ENCODE data around the gene ZNF525. TPM values are rescaled to one million over a fixed set of nuclear protein-coding genes. Genes with fewer than 3 reads are reported as not detected.
"Not testable (repeated sequence)": the region's sequence is repeated elsewhere in the genome, so short reads cannot be mapped to it uniquely, and the experiment has no call there.

Gene ZNF525
- 10 to 100 TPM in 2 of 4 donors, 1 to 10 TPM in 2; 6.0 to 13.2 (median 10.3) TPM for total RNA-seq

DNA sequence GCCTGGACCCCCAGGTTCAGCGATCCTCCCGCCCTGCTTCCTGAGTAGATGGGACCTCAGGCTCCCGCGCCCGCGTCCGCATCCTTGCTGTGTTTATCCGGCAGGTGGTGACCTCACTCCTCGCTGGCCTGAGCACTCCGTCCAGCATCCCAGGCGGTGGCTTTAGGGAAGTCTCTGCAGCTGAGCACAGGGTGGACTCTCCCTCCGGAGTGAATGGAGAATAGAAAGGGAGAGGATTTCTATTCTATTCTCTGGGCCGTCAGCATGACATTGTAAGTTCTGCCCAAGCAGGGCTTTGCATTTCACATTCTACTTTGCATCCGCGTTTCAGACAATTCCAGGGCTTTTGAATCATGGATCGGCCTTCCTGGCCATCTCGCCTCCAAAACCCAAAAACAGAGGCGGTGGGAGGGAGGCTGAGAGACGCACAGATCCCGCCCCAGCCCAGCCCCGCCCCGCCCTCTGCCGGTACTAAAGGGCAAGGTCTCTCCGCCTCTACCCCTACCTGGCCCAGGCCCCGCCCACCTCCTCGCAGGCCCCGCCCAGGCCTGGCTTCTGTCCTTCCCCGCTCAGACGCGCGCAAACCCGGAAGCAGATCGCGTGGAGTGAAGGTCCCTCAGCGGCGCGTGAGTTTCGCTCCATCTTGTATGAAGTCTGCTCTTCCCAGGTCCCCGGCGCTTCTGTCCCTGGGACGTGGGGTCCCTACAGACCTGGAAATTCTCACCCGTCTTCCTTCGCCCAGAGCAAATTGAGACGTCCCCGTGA, at the start of gene ZNF525:
Gene ZNF525, plus strand, starts transcription at position 572 of the 765 bp plus-strand sequence. CDS start 6,577 bp downstream, outside the sequence.
- H3K27me3 ChIP-seq = no peaks in the 10 kb centered on the region
- peak within 1 kb of the TSS; percentile 65 to 82 (median 70) for H3K27ac ChIP-seq
- no peaks in the 10 kb centered on the region for H3K9me3 ChIP-seq
- TF ChIP-seq, protein P1, sequence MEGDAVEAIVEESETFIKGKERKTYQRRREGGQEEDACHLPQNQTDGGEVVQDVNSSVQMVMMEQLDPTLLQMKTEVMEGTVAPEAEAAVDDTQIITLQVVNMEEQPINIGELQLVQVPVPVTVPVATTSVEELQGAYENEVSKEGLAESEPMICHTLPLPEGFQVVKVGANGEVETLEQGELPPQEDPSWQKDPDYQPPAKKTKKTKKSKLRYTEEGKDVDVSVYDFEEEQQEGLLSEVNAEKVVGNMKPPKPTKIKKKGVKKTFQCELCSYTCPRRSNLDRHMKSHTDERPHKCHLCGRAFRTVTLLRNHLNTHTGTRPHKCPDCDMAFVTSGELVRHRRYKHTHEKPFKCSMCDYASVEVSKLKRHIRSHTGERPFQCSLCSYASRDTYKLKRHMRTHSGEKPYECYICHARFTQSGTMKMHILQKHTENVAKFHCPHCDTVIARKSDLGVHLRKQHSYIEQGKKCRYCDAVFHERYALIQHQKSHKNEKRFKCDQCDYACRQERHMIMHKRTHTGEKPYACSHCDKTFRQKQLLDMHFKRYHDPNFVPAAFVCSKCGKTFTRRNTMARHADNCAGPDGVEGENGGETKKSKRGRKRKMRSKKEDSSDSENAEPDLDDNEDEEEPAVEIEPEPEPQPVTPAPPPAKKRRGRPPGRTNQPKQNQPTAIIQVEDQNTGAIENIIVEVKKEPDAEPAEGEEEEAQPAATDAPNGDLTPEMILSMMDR (IDR thresholded peaks at IDR 0.05) = peak in 3 of 6 experiments; percentile 2 to 51 (median 49)
- TF ChIP-seq POLR2A (IDR thresholded peaks at IDR 0.05) = peak; percentile 42 to 49
- H3K4me1 ChIP-seq = no peaks in the 10 kb centered on the region
- peak; percentile 96 to 98 (median 98) for DNase-seq
- H3K4me3 ChIP-seq = peak within 1 kb of the TSS; percentile 57 to 81 (median 76)
- H3K36me3 ChIP-seq = no peaks in the 10 kb centered on the region

DNA sequence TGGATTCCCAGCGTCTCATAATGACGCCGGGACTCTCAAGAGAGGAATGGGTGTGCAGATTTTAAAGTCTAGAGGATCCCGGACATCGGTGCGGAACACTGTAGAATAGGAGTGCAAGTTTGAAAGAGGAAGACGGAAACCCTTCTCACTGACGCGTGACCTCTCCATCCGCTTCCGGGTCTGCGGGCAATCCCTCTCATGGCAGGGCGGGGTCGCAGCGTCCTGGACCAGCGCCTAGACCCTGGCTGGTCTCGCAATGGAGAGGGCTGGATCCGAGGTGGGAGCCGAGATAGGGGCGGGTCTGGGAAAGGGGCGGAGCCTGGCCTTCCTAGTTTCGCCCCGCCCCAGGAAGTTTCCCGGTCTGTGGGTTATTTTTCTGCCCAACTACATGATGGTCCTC, 36.5 kb upstream of the ZNF525 start:
- Histone ChIP-seq H3K4me1 (no peaks in the 10 kb centered on the region), H3K9me3 (peaks cover 0 to 6% (median 1%) of the 10 kb centered on the region in 4 donors), H3K4me3 (no peak overlapping the region), H3K27ac (no peak overlapping the region), H3K27me3 (no peaks in the 10 kb centered on the region), H3K36me3 (no peaks in the 10 kb centered on the region)
- DNase-seq = no peak
- TF ChIP-seq POLR2A (IDR thresholded peaks at IDR 0.05) = no peak
- TF ChIP-seq, protein P1 (IDR thresholded peaks at IDR 0.05) = no peak

DNA sequence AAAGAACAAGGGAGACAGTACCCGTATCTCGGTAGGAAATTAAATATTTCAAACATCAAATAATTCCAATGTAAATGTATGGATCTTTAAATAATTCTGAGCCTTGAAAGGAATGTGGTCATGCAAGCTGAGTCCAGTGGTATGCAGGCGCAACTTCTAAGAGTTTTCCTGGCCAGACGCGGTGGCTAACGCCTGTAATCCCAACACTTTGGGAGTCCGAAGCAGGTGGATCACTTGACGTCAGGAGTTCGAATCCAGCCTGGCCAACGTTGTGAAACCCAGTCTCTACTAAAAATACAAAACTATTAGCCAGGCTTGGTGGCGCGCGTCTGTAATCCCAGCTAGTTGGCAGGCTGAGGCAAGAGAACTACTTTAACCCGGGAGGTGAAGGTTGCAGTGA, 33.0 kb upstream of the ZNF525 start:
- TF ChIP-seq, protein P1 (IDR thresholded peaks at IDR 0.05) = no peak
- no peak for TF ChIP-seq POLR2A (IDR thresholded peaks at IDR 0.05)
- no peaks in the 10 kb centered on the region for H3K27me3 ChIP-seq
- H3K36me3 ChIP-seq = no peaks in the 10 kb centered on the region
- peaks cover 0 to 6% (median 0%) of the 10 kb centered on the region in 4 donors for H3K9me3 ChIP-seq
- H3K27ac ChIP-seq = no peak overlapping the region
- H3K4me3 ChIP-seq = peak overlapping the region in 2 of 4 donors; percentile 58 to 70
- no peaks in the 10 kb centered on the region for H3K4me1 ChIP-seq
- no peak for DNase-seq

DNA sequence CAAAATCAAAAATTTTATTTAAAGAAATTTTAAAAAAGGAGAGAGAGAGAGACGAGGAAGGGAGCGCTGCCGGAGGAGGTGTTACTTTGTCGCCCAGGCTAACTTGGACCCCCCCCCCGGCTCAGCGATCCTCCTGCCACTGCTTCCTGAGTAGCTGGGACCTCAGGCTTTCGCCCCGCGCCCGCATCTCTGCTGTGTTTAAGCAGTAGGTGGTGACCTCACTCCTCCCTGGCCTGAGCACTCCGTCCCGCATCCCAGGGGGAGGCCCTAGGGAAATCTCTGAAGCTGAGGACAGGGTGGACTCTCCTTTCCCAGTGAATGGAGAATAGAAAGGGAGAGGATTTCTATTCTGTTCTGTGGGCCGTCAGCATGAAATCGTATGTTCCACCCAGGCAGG, 32.4 kb upstream of the ZNF525 start:
- H3K4me3 ChIP-seq = peak overlapping the region; percentile 58 to 70 (median 66)
- TF ChIP-seq, protein P1 (IDR thresholded peaks at IDR 0.05) = no peak
- no peak for TF ChIP-seq POLR2A (IDR thresholded peaks at IDR 0.05)
- peak overlapping the region in 3 of 4 donors; percentile 49 to 63 (median 58) for H3K27ac ChIP-seq
- H3K27me3 ChIP-seq = no peaks in the 10 kb centered on the region
- H3K4me1 ChIP-seq = no peaks in the 10 kb centered on the region
- peak; percentile 30 to 69 (median 66) for DNase-seq
- peaks cover 0 to 8% (median under 1%) of the 10 kb centered on the region in 4 donors for H3K9me3 ChIP-seq
- H3K36me3 ChIP-seq = peaks cover 0 to 4% (median 0%) of the 10 kb centered on the region in 3 donors

DNA sequence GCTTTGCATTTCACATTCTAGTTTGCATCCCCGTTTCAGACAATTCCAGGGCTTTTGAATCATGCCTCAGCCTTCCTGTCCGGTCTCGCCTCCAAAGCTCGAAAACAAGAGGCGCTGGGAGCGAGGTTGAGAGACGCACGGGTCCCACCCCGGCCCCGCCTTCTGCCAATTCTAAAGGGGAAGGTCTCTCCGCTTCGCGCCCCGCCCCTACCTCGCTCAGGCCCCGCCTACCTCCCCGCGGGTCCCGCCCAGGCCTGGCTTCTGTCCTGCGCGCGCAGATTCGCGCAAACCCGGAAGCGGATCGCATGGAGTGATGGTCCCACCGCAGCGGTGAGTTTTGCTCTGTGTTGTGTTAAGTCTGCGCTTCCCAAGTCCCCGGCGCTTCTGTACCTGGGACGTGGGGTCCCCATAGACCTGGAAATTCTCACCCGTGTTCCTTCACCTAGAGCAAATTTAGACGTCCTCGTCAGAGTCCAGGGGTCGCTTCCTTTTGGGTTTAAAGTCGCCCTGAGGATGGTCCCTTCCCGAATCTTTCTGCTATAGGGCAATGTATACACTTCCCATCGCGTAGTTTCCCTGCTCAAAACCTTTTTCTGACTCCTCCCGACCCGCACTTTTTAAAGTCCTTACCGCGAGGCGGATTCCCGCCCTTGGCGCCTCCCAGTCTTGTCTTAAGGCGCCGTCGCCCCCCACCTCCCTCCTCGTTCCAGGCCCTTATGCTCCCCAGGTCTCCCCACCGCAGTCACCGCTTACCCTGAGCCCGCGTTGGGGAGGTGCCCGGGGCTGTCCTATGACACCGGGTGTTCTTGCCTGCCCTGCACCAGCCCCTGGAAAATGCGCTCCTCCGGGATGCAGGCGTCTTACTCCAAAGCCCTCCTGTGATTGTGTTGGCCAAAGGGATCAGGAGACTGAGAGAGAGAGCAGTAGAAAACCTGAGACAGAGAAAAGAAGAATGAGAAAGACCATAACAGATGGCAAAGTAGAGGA, 31.7 kb upstream of the ZNF525 start, which contains the start of gene ZNF845:
Gene ZNF845, plus strand, starts transcription at position 287 of the 987 bp plus-strand sequence. CDS start 7,559 bp downstream, outside the sequence.
- Histone ChIP-seq H3K27me3 (no peaks in the 10 kb centered on the region), H3K27ac (peak within 1 kb of the TSS; percentile 58 to 70 (median 63)), H3K4me3 (peak within 1 kb of the TSS; percentile 58 to 70 (median 66)), H3K36me3 (peaks cover 0 to 10% (median 0%) of the 10 kb centered on the region in 3 donors), H3K9me3 (peaks cover 0 to 6% (median 1%) of the 10 kb centered on the region in 4 donors), H3K4me1 (no peaks in the 10 kb centered on the region)
- DNase-seq = peak; percentile 95 to 98 (median 97)
- peak; percentile 56 to 59 for TF ChIP-seq POLR2A (IDR thresholded peaks at IDR 0.05)
- TF ChIP-seq, protein P1 (IDR thresholded peaks at IDR 0.05) = no peak

DNA sequence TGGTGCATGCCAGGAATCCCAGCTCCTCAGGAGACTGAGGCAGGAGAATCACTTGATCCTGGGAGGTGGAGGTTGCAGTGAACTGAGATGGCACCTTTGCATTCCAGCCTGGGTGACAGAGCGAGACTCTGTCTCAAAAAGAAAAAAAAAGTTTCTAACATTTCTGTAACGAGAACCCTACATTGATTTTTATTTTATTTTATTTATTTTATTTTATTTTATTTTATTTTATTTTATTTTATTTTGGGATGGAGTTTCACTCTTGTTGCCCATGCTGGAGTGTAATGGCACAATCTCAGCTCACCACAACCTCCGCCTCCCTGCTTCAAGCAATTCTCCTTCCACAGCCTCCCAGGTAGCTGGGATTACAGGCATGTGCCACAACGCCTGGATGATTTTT, 21.1 kb upstream of the ZNF525 start:
- H3K4me3 ChIP-seq, H3K27me3 ChIP-seq, H3K27ac ChIP-seq, DNase-seq, H3K4me1 ChIP-seq: not testable (repeated sequence)
- Histone ChIP-seq H3K9me3 (peaks cover 0 to 70% (median 18%) of the 10 kb centered on the region in 4 donors), H3K36me3 (peaks cover 0 to 100% (median 5%) of the 10 kb centered on the region in 3 donors)

All from Peyer's patch (tissue), 4 donors.